ENCODE measurements around the gene ST8SIA6. TPM values are rescaled to one million over a fixed set of nuclear protein-coding genes. Genes with fewer than 3 reads are reported as not detected.

Gene ST8SIA6
- total RNA-seq, 1 donor from 2014 or later = 0.35 TPM

GRCh38 chr10:17272648-17273047, 181.7 kb downstream of the ST8SIA6 start:
- no peak for DNase-seq (ENCODE audit: low spot score)

Other genes starting within 250 kb of the ST8SIA6 start
- 3,828 TPM for gene VIM, start 226.4 kb downstream of the ST8SIA6 start, total RNA-seq
- 18.0 TPM for gene HACD1, start 162.8 kb upstream of the ST8SIA6 start, total RNA-seq
- gene STAM, start 189.6 kb upstream of the ST8SIA6 start, total RNA-seq = 26.5 TPM

Data from mesenteric fat pad (tissue), 1 donor.